ENCODE data around the gene CDC34.

Gene CDC34

GRCh38 chr19:588093-588740, 56.7 kb downstream of the CDC34 start:
- no peak for DNase-seq (ENCODE audit: low read depth in 2 of 3, low spot score in 2 of 3)

- no peak for DNase-seq (ENCODE audit: low read depth in 2 of 3, low spot score in 2 of 3)
Measured at GRCh38 chr19:588741-589692, 57.5 kb downstream of the CDC34 start.

GRCh38 chr19:589693-590395, 58.3 kb downstream of the CDC34 start, which contains the start of gene HCN2:
HCN2 (plus strand) TSS chr19:589881; CDS start chr19:589946, 65 bp downstream.
- DNase-seq (ENCODE audit: low read depth in 2 of 3, low spot score in 2 of 3), result no peak

GRCh38 chr19:590396-590745, 58.8 kb downstream of the CDC34 start:
- DNase-seq (ENCODE audit: low read depth in 2 of 3, low spot score in 2 of 3), result no peak

GRCh38 chr19:590750-591098, 59.2 kb downstream of the CDC34 start:
- DNase-seq (ENCODE audit: low read depth in 2 of 3, low spot score in 2 of 3), result no peak

GRCh38 chr19:591099-591958, 59.8 kb downstream of the CDC34 start:
- no peak for DNase-seq (ENCODE audit: low read depth in 2 of 3, low spot score in 2 of 3)
